Measurements from ENCODE around the gene DPYD. TPM values are rescaled to one million over a fixed set of nuclear protein-coding genes. Genes with fewer than 3 reads are reported as not detected.

Gene DPYD
- total and polyA plus RNA-seq, 11 donors = 2.6 to 38.4 (median 7.8) TPM

- TF ChIP-seq CTCF (IDR thresholded peaks at IDR 0.05) (no peak), POLR2A (IDR thresholded peaks at IDR 0.05) (no peak)
Observed at GRCh38 chr1:97744977-97745376, 175.9 kb downstream of the DPYD start.

GRCh38 chr1:97743129-97743528 is 177.7 kb downstream of the DPYD start:
- H3K27ac ChIP-seq = no peak overlapping the region
- H3K36me3 ChIP-seq = peaks cover 0 to 4% (median 0%) of the 10 kb centered on the region in 9 donors
- H3K4me3 ChIP-seq = no peak overlapping the region
- H3K27me3 ChIP-seq = no peaks in the 10 kb centered on the region
- no peaks in the 10 kb centered on the region for H3K9me3 ChIP-seq
- no peaks in the 10 kb centered on the region for H3K4me1 ChIP-seq
- ATAC-seq (no peak), DNase-seq (no peak)
- TF ChIP-seq CTCF (IDR thresholded peaks at IDR 0.05) (no peak), POLR2A (IDR thresholded peaks at IDR 0.05) (no peak)
- WGBS, 4 donors = 92 to 97% (median 94%) methylated on average over 3 of the region's 3 CpGs
- intact Hi-C loops (cut with DNase I) = no loop called here

More at GRCh38 chr1:97744977-97745376, 175.9 kb downstream of the DPYD start:
- Histone ChIP-seq H3K4me3 (no peak overlapping the region), H3K4me1 (no peaks in the 10 kb centered on the region), H3K36me3 (peaks cover 0 to 4% (median 0%) of the 10 kb centered on the region in 9 donors), H3K27ac (no peak overlapping the region), H3K9me3 (no peaks in the 10 kb centered on the region), H3K27me3 (no peaks in the 10 kb centered on the region)
- no peak for DNase-seq
- intact Hi-C loops (cut with DNase I) = no loop called here
- ATAC-seq = no peak

DNA sequence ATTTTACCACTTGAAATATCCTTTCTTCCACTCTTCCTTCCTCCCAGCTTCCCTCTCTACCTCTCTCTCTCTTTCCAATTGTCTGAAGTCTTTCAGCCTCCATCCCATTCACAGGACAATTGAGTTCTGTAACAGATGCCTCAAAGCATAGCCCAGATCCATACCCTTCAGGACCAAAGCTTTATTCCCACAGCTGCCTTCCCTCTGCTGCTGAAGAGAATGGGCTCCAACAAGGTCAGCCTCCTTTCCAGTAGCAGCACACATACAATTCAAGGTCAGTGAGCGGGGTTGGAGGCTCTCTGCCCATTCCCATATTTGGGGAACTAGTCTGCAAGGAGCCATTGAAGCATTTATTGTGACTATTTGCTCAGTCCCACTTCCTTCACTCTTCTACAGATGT is 179.9 kb downstream of the DPYD start:
- H3K4me1 ChIP-seq = no peaks in the 10 kb centered on the region
- TF ChIP-seq POLR2A (IDR thresholded peaks at IDR 0.05) (no peak), CTCF (IDR thresholded peaks at IDR 0.05) (no peak)
- WGBS, 4 donors = 86 to 100% (median 98%) methylated on average over 1 of the region's 1 CpG
- ATAC-seq = no peak
- DNase-seq = no peak
- no peaks in the 10 kb centered on the region for H3K9me3 ChIP-seq
- H3K27ac ChIP-seq = no peak overlapping the region
- H3K36me3 ChIP-seq = peaks cover 0 to 4% (median 0%) of the 10 kb centered on the region in 9 donors
- no peaks in the 10 kb centered on the region for H3K27me3 ChIP-seq
- H3K4me3 ChIP-seq = no peak overlapping the region
- intact Hi-C loops (cut with DNase I) = no loop called here

DNA sequence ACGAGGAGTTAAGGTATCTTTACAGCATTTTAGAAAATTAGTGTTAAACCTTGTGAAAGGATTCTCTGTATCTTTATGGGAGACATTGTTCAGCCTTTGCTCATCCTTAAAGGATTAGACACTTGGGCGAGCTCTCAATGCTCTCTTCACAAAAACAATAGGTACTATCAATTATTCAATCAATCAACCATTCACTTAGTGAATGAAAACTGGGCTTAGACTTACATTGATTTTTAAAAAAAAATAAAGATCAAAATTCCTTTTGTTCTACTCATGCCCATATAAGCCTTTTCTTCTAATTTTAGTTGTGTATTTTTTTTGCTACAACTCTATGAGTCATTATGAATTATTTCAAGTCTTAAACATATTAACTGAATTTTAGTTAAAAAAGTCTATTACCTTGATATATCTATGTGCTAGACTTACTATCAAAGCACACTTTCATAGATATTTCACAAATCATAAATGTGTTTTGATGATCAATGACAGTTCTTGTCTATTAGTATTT is 181.2 kb downstream of the DPYD start:
- TF ChIP-seq CTCF (IDR thresholded peaks at IDR 0.05) (no peak), POLR2A (IDR thresholded peaks at IDR 0.05) (no peak)
- Histone ChIP-seq H3K27ac (no peak overlapping the region), H3K27me3 (no peaks in the 10 kb centered on the region), H3K36me3 (peaks cover 0 to 4% (median 0%) of the 10 kb centered on the region in 9 donors), H3K9me3 (no peaks in the 10 kb centered on the region), H3K4me3 (no peak overlapping the region), H3K4me1 (no peaks in the 10 kb centered on the region)
- intact Hi-C loops (cut with DNase I) = no loop called here
- DNase-seq (no peak), ATAC-seq (no peak)
- 97 to 99% (median 98%) methylated on average over 2 of the region's 2 CpGs for WGBS, 4 donors
